GM10847 (cell line): ENCODE measurements around the gene TMEM234.

Experiments used
- POLR2A ChIP-seq: IDR thresholded peaks from 2 replicates; pipeline ENCODE4 v1.6.1; 2011; ENCODE audit not compliant: insufficient read length; ENCODE audit errors: extremely low read depth

Gene TMEM234

DNA sequence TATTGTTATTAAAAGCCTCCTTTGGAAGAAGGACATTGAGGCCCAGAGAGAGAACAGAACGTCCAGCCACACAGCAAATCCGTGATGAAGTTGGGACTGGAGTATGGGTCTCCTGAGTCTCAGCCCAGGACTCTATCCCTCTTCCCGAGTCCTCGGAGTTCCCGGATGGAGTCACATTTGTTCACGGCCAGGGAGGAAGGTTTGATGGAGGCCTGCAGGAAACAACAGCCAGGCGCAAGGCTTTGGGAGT, 43.0 kb downstream of the TMEM234 start:
- no peak for TF ChIP-seq POLR2A

DNA sequence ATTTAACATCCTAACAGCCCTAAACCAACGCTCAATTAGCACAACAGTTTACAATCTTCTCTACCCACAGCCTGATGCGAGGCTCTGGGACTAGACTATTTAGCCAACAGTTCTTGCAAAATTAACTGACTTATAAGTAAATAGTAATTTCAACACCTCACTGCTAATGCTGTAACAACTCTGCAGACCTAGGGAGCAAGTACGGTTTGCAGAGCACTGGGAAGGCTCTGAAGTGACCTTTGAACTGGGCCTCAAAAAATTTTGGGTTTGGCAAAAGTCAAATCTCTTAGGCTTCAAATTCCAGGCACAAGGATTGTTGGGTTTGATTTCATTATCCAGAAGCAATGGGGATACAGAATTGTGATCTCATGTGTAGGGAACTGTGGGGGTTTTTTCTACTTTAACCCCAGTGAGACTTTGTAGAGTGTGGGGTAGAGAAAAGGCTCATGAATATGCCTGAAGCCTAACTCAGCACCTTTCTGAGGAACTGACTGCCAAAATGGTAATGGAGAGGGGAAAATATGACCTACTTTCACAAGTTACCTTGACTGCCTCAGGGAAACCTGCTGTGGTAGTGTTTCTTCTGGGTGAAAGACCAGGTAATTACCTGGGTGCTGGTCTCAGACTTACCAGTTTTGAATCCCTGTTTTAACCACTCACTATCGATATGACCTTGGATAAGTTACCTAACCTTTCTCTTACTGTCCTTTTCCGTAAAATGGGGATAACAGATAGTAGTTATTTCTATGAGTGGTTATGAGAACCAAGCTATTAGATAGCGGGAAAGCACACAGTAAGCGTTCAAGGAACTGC, 43.6 kb downstream of the TMEM234 start:
- TF ChIP-seq POLR2A: no peak

DNA sequence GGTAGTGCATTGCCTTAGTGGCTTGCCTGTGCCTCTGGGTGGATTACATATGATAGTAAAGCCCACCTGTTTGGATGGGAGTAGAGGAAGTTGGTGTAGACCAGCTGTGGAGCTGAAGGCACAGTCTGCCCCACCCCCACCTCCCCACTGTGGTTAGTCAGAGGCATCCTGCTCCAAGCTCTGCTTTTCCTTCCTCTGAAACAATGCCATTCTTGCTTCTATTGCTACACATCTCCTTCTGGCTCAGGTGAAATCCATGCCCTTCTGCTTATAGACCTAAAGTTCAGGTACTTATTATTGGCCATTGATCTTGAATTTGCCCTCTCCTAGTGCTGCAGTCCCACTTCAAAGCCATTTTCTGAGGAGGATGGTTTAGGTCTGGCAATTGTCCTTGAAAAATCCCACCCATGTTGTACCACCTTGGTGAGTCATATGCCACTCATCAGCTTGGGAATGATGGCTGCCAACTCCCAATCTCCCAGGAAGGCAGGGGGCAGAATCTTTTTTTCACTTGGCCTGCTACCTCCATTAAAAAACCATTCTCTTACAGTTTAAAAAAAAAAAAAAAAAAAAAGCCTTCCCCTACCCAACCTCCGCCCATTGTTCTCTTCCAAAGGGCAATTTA, 49.4 kb downstream of the TMEM234 start:
- TF ChIP-seq POLR2A: no peak

DNA sequence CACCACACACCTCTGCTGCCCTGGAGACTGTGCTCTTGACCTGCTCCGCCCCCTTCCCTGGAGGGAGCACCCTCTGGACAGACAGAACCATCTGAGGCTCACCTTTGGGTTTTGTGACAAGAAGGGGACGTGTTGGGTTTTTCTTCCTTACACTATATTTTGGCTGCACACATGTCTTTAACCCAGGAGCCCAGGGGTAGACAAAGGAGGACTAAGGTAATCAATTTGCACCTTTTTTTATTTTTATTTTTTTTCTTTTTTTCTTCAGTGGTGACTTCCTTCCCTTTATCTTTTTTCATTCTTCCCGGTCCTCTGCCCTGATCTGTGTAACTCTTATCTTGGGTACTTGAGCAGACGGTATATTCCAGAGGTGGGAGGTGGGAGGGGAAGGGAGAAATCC, 51.2 kb downstream of the TMEM234 start:
- TF ChIP-seq POLR2A: no peak
